ENCODE results near the gene NRG3.

The NRG3 gene

GRCh38 chr10:82683945-82684344, 809.0 kb downstream of the NRG3 start:
- CTCF ChIA-PET, result interaction anchor here (2.3 kb wide), 1 partner anchor 10 kb away, joined by 10 read pairs; no protein-coding TSS in a partner anchor
- no peak for TF ChIP-seq CTCF (IDR thresholded peaks at IDR 0.05; ENCODE audit: control extremely low read depth, extremely low read depth, low read depth, missing control alignments)
- POLR2A ChIA-PET, result no interaction called here
- DNase-seq (ENCODE audit: extremely low spot score), result no peak

DNA sequence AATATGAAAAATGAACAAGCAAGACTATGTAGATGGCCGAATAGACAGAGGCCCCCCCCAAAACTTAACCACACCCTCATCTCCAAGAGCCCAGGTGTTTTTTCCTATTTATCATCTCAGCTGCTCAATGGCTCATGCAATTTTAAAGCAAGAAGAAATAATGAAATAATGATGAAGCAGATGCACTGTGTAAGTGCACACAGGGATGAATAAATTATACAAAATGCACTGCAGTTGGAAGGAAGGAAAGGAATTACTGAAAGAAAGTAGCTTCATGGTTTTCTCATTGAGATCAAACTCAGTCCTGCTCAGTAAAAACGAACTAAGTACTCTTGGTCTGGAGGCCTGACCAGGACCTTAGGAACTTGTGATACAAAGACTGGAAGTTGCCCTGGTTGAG, 810.1 kb downstream of the NRG3 start:
- DNase-seq (ENCODE audit: extremely low spot score), result no peak
- ChIA-PET CTCF (interaction anchor here (2.3 kb wide), 1 partner anchor 9 kb away, joined by 10 read pairs; no protein-coding TSS in a partner anchor), POLR2A (no interaction called here)
- TF ChIP-seq CTCF (IDR thresholded peaks at IDR 0.05; ENCODE audit: control extremely low read depth, extremely low read depth, low read depth, missing control alignments), result no peak

GRCh38 chr10:82691211-82691610, 816.2 kb downstream of the NRG3 start:
- ChIA-PET POLR2A (no interaction called here), CTCF (no interaction called here)
- DNase-seq (ENCODE audit: extremely low spot score), result no peak
- no peak for TF ChIP-seq CTCF (IDR thresholded peaks at IDR 0.05; ENCODE audit: control extremely low read depth, extremely low read depth, low read depth, missing control alignments)

DNA sequence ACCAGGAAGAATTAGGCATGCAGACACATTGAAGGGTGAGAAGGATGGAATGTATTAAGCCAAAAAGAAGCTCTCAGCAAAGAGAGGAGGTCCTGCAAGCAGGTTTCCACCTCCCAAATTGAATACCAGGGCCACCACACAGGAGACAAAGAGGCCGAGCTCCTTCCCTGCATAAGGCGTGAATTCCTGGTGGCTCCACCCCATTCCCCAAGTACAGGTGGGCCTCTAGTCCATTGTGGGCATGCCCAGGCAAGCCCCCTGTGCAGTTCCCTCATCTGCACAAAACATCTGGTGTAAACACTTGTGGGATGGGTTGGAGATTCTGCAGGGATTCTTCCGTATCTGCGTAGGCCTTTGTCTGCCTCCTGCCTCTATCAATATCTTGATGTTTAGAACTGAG, 817.5 kb downstream of the NRG3 start:
- no peak for DNase-seq (ENCODE audit: extremely low spot score)
- TF ChIP-seq CTCF (IDR thresholded peaks at IDR 0.05; ENCODE audit: control extremely low read depth, extremely low read depth, low read depth, missing control alignments), result no peak
- CTCF ChIA-PET, result no interaction called here
- POLR2A ChIA-PET, result no interaction called here

DNA sequence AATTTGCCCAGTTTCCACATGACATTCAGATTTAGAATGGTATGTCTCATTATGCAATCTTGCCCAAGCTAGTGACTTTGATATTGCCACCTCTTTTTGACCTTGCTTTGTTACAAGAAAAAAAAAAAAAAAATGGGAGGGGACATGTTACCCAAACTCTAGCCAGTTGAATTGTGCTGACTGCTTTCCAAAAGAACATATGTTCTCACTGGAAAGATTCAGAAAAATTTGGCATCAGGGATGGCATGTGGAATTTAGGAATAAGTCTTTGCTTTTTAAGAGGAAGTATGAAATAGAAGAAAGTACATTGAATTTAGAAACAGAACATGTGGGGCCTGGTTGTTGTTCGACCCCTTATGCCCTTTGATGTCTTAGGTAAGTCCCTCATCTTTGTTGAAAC, 846.8 kb downstream of the NRG3 start:
- CTCF ChIA-PET, result no interaction called here
- TF ChIP-seq CTCF (IDR thresholded peaks at IDR 0.05; ENCODE audit: control extremely low read depth, extremely low read depth, low read depth, missing control alignments), result no peak
- no peak for DNase-seq (ENCODE audit: extremely low spot score)
- POLR2A ChIA-PET, result no interaction called here

DNA sequence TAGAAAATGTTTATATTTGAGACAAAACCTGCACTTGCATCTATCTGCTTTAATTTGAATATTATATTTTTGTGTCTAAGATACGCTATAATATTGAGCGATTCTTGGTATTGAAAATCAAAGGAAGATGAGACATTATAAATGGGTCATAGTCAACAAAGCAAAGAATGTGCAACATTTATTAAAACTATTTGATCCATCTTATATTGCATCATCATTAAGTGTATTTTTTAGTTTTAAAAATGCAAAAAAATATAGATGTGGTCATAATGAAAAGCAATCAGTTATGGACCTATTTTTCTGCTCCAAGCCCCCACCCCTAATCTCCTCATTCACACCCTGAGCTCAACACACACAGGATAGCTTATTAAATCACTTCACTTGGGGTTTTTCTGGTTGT, 847.3 kb downstream of the NRG3 start:
- DNase-seq (ENCODE audit: extremely low spot score), result no peak
- CTCF ChIA-PET, result no interaction called here
- POLR2A ChIA-PET, result no interaction called here

More for the DNA sequence above, 847.3 kb downstream of the NRG3 start:
- TF ChIP-seq CTCF (IDR thresholded peaks at IDR 0.05; ENCODE audit: control extremely low read depth, extremely low read depth, low read depth, missing control alignments), result no peak

Measured in GM10248 (cell line).